Measurements from ENCODE around the gene OR2A25.

DNA sequence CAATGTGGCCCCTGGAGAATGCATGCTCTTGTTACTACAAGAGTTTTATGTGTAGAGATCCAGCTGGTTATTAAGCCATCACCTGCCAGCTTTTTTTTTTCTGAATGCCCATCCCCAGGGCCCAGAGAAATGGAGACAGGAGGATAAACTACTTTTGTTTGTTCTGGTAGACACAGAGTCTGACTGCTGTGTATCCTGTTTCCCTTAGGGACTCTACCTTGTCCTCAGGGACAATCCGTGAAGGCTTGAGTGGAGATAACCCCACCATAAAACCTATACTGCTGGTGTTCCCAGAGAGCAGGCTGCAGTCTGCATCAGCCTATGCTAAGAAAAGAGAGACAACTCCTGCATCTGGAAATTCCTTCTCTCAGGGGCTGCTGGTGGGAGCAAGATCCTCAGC lies 21.0 kb upstream of the OR2A25 start, which contains the start of gene OR2A5:
- TF ChIP-seq, protein P1, sequence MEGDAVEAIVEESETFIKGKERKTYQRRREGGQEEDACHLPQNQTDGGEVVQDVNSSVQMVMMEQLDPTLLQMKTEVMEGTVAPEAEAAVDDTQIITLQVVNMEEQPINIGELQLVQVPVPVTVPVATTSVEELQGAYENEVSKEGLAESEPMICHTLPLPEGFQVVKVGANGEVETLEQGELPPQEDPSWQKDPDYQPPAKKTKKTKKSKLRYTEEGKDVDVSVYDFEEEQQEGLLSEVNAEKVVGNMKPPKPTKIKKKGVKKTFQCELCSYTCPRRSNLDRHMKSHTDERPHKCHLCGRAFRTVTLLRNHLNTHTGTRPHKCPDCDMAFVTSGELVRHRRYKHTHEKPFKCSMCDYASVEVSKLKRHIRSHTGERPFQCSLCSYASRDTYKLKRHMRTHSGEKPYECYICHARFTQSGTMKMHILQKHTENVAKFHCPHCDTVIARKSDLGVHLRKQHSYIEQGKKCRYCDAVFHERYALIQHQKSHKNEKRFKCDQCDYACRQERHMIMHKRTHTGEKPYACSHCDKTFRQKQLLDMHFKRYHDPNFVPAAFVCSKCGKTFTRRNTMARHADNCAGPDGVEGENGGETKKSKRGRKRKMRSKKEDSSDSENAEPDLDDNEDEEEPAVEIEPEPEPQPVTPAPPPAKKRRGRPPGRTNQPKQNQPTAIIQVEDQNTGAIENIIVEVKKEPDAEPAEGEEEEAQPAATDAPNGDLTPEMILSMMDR (conservative IDR thresholded peaks at IDR 0.05; ENCODE audit: low read length), result no peak
- no peak for TF ChIP-seq EZH2phosphoT487 (IDR thresholded peaks at IDR 0.05; ENCODE audit: borderline replicate concordance)
